HT-29 (cell line): ENCODE data around the gene TGFBR2. TPM values are rescaled to one million over a fixed set of nuclear protein-coding genes. Genes with fewer than 3 reads are reported as not detected.

Experiments used
- DNase-seq: peaks from one replicate; pipeline ENCODE4 v3.0.0-alpha.2; 2015; ENCODE audit warnings: low spot score
- total RNA-seq: library from RNA; depleted of rRNA; stranded (reverse); fragments of >200 nt; shearing (Covaris generic); gene quantifications from 2 replicates; pipeline ENCODE4 v1.2.3, GENCODE V29; 2014; rRNA removed

Gene TGFBR2
- total RNA-seq, result 42.2 and 42.9 TPM in 2 replicates

GRCh38 chr3:30606301-30607031 is at the start of gene TGFBR2:
Gene TGFBR2 (plus strand): TSS chr3:30606601. CDS start chr3:30606884, 283 bp downstream.
- peak; percentile 92 for DNase-seq

- DNase-seq, result no peak
Measured at GRCh38 chr3:30557746-30558303, 48.6 kb upstream of the TGFBR2 start.

GRCh38 chr3:30563956-30564355 is 42.4 kb upstream of the TGFBR2 start:
- no peak for DNase-seq

- DNase-seq, result no peak
Measured at GRCh38 chr3:30567139-30567753, 39.2 kb upstream of the TGFBR2 start.

GRCh38 chr3:30576946-30577345 is 29.5 kb upstream of the TGFBR2 start:
- no peak for DNase-seq

- no peak for DNase-seq
Measured at GRCh38 chr3:30577788-30578187, 28.6 kb upstream of the TGFBR2 start.

GRCh38 chr3:30578479-30578878 is 27.9 kb upstream of the TGFBR2 start:
- DNase-seq, result no peak

GRCh38 chr3:30578986-30579579 is 27.3 kb upstream of the TGFBR2 start:
- DNase-seq, result no peak

- no peak for DNase-seq
Measured at GRCh38 chr3:30581067-30581585, 25.3 kb upstream of the TGFBR2 start.

- DNase-seq, result no peak
Measured at GRCh38 chr3:30581982-30582381, 24.4 kb upstream of the TGFBR2 start.

GRCh38 chr3:30583973-30584372 is 22.4 kb upstream of the TGFBR2 start:
- DNase-seq, result peak; percentile 56

- no peak for DNase-seq
Measured at GRCh38 chr3:30585654-30586053, 20.7 kb upstream of the TGFBR2 start.

- DNase-seq, result peak; percentile 43
Measured at GRCh38 chr3:30586096-30586805, 20.1 kb upstream of the TGFBR2 start.

- no peak for DNase-seq
Measured at GRCh38 chr3:30586806-30587486, 19.5 kb upstream of the TGFBR2 start.

- no peak for DNase-seq
Measured at GRCh38 chr3:30587904-30588303, 18.5 kb upstream of the TGFBR2 start.

- DNase-seq, result peak; percentile 43
Measured at GRCh38 chr3:30596152-30596551, 10.2 kb upstream of the TGFBR2 start.

GRCh38 chr3:30597131-30597768 is 9.2 kb upstream of the TGFBR2 start:
- peak; percentile 83 for DNase-seq

GRCh38 chr3:30597769-30598134 is 8.6 kb upstream of the TGFBR2 start:
- DNase-seq, result no peak

GRCh38 chr3:30598668-30599545 is 7.5 kb upstream of the TGFBR2 start:
- DNase-seq, result no peak

GRCh38 chr3:30600572-30600971 is 5.8 kb upstream of the TGFBR2 start:
- DNase-seq, result peak; percentile 61
